HepG2 (cell line): Measurements from ENCODE around the gene CAPG. TPM values are rescaled to one million over a fixed set of nuclear protein-coding genes. Genes with fewer than 3 reads are reported as not detected.
A peak's percentile ranks its signal among the peaks of the same experiment; 100 is the strongest.

ENCODE experiments used
- ARNT ChIP-seq: fragments of 450-650 bp; IDR thresholded peaks from 2 replicates; pipeline ENCODE4 v1.6.1; 2017
- ETV5 ChIP-seq: IDR thresholded peaks from 2 replicates; pipeline ENCODE4 v1.6.1; 2018; ENCODE audit warnings: missing biosample characterization, missing genetic modification reagents, inconsistent platforms, borderline replicate concordance
- FOXC1 ChIP-seq: sonication (generic); formaldehyde crosslinking; IDR thresholded peaks from 2 replicates; pipeline ENCODE4 v1.8.0; 2022; ENCODE audit warnings: mild to moderate bottlenecking, missing genetic modification reagents, borderline replicate concordance
- MAZ ChIP-seq, 2 experiments: sonication (generic) in 1 of 2; formaldehyde crosslinking in 1 of 2; IDR thresholded peaks; 2 replicates each; pipeline versions ENCODE4 v1.5.0 to v1.6.1; 2012 to 2020; ENCODE audit warnings: low read depth in 2 of 2, mild to moderate bottlenecking in 2 of 2, borderline replicate concordance in 1 of 2, improper control_type of control experiment in 1 of 2, low read length in 1 of 2, missing genetic modification reagents in 1 of 2, moderate library complexity in 1 of 2
- NFIB ChIP-seq: sonication (generic); formaldehyde crosslinking; IDR thresholded peaks from 2 replicates; pipeline ENCODE4 v1.9.0; 2021; ENCODE audit warnings: missing genetic modification reagents, mild to moderate bottlenecking, borderline replicate concordance
- NR2F6 ChIP-seq, 2 experiments: IDR thresholded peaks; 2 replicates each; pipeline ENCODE4 v1.6.1; 2016; ENCODE audit warnings: antibody characterized with exemption in 1 of 2, mild to moderate bottlenecking in 1 of 2
- RAD21 ChIP-seq: fragments of 450-650 bp; formaldehyde crosslinking; IDR thresholded peaks from 2 replicates; pipeline ENCODE4 v1.5.0; 2020; ENCODE audit warnings: mild to moderate bottlenecking
- RXRB ChIP-seq: IDR thresholded peaks from 2 replicates; pipeline ENCODE4 v1.6.1; 2016; ENCODE audit warnings: borderline replicate concordance, missing genetic modification reagents, missing compliant biosample characterization
- TARDBP ChIP-seq: sonication (generic); formaldehyde crosslinking; IDR thresholded peaks from 2 replicates; pipeline ENCODE4 v1.8.0; 2022; ENCODE audit warnings: mild to moderate bottlenecking, missing genetic modification reagents
- TCF12 ChIP-seq, 2 experiments: fragments of 450-650 bp in 1 of 2; sonication (generic) in 1 of 2; formaldehyde crosslinking in 1 of 2; IDR thresholded peaks; 2 replicates each; pipeline versions ENCODE4 v1.6.1 to v1.8.0; 2017 to 2022; ENCODE audit warnings: antibody characterized with exemption in 1 of 2, mild to moderate bottlenecking in 1 of 2, missing genetic modification reagents in 1 of 2, moderate library complexity in 1 of 2
- ZFP36L1 ChIP-seq: sonication (generic); formaldehyde crosslinking; IDR thresholded peaks from 2 replicates; pipeline ENCODE4 v1.8.0; 2022; ENCODE audit warnings: mild to moderate bottlenecking, missing genetic modification reagents, moderate library complexity
- ZFYVE20 ChIP-seq: sonication (generic); formaldehyde crosslinking; IDR thresholded peaks from 2 replicates; pipeline ENCODE4 v1.8.0; 2023; ENCODE audit warnings: low read depth, mild to moderate bottlenecking, moderate library complexity, missing genetic modification reagents, borderline replicate concordance
- ZKSCAN1 ChIP-seq: fragments of 150-350 bp; IDR thresholded peaks from 2 replicates; pipeline ENCODE4 v1.6.1; 2014; ENCODE audit warnings: low read length
- ZNF20 ChIP-seq: sonication (generic); formaldehyde crosslinking; IDR thresholded peaks from 2 replicates; pipeline ENCODE4 v1.4.0; 2020; ENCODE audit warnings: mild to moderate bottlenecking, moderate library complexity, missing genetic modification reagents
- ZNF235 ChIP-seq: sonication (generic); formaldehyde crosslinking; IDR thresholded peaks from 2 replicates; pipeline ENCODE4 v1.8.1; 2023; ENCODE audit warnings: mild to moderate bottlenecking, missing genetic modification reagents, borderline replicate concordance
- ZNF7 ChIP-seq: IDR thresholded peaks from 2 replicates; pipeline ENCODE4 v1.6.1; 2016; ENCODE audit warnings: missing biosample characterization, missing genetic modification reagents
- ZSCAN22 ChIP-seq: sonication (generic); formaldehyde crosslinking; IDR thresholded peaks from 2 replicates; pipeline ENCODE4 v1.4.0; 2020; ENCODE audit warnings: mild to moderate bottlenecking, missing genetic modification reagents
- polyA plus RNA-seq, 8 experiments: library from polyadenylated mRNA; depleted of rRNA in 3 of 8; stranded (reverse) in 7 of 8; unstranded in 1 of 8; fragments of >200 nt; fragmentation: Illumina TruSeq in 4 of 8; extraction: Trizol in 4 of 8; gene quantifications; 2 replicates each; pipeline versions ENCODE4 v1.2.1 to v1.2.3, GENCODE V29; 2011 to 2016; ENCODE audit warnings: low read depth in 4 of 8, missing spikeins in 1 of 8, mixed read lengths in 1 of 8; ENCODE audit not compliant: insufficient read depth in 1 of 8
- total RNA-seq, 5 experiments: library from RNA; depleted of rRNA; stranded (reverse); fragments of >200 nt; fragmentation: Illumina TruSeq; extraction: Trizol; gene quantifications; 2 replicates each; pipeline ENCODE4 v1.2.3, GENCODE V29; 2016; ENCODE audit warnings: low read depth in 1 of 5
- TF ChIP-seq, protein P1 (sequence below): sonication (generic); formaldehyde crosslinking; IDR thresholded peaks from 2 replicates; pipeline ENCODE4 v1.4.0; 2020; ENCODE audit warnings: missing genetic modification reagents
- TF ChIP-seq, protein P2 (sequence below): sonication (generic); formaldehyde crosslinking; IDR thresholded peaks from 2 replicates; pipeline ENCODE4 v1.4.0; 2020; ENCODE audit warnings: mild to moderate bottlenecking, missing genetic modification reagents
- TF ChIP-seq, protein P3 (sequence below): sonication (generic); formaldehyde crosslinking; IDR thresholded peaks from 2 replicates; pipeline ENCODE4 v1.4.0; 2020; ENCODE audit warnings: missing genetic modification reagents, borderline replicate concordance
- TF ChIP-seq, protein P4 (sequence below): sonication (generic); formaldehyde crosslinking; conservative IDR thresholded peaks from 2 replicates; pipeline ENCODE4 v1.4.0; 2020; ENCODE audit warnings: missing genetic modification reagents

CAPG gene
- total and polyA plus RNA-seq, 2 of the 13 experiments (the other 11 are each of a cell fraction or from before 2014, with no cell fraction given): 12.7 to 18.2 TPM

DNA sequence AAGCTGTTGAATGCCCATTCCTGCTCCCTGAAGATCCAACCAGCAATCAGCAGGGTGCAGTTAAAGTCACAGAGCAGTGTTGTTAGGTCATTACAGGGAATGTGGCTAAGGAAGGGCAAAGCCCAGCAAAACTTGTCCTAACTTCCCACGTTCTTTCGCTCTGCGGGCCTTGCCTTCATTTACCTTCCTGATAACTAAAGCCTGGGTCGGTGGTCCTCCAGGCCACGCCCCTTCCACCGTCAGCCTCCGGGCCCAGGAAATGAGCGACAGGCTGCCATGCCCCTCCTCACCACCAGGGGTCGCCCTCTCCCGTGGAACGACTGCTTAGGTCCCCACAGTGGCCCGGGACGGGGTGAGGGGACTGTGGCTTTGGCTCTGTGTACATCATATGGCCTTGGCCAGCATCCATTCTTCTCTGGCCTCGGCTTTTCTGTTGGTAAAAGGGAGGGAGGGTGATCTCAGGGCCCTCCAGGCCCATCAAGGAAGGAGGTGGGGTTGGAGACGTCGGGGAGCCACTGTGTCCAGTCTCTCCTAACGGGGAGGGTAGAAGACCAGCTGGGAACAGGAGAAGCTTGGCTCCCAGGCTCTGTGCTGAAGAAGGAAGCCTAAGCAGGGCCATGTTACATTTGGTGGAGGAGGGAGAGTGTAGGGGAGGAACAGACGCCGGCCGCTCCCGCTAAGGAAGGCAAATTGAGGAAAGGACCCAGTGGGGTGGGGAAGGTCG is 10.5 kb upstream of the CAPG start (continued):
- peak; percentile 83 for TF ChIP-seq RXRB
- TF ChIP-seq ZNF7 (CRISPR knock-in tag): 0 out of 2 replicates have a peak, but pooled peaks have one; percentile 28
- peak; percentile 65 for TF ChIP-seq FOXC1 (CRISPR knock-in tag)
- no peak for TF ChIP-seq NFIB (CRISPR knock-in tag)
- no peak; the same call in 1 of the 2 replicates for TF ChIP-seq ZNF235 (CRISPR knock-in tag)
- no peak for TF ChIP-seq ARNT
- no peak for TF ChIP-seq ZKSCAN1
- no peak for TF ChIP-seq ZFYVE20 (CRISPR knock-in tag)
- TF ChIP-seq, protein P1, sequence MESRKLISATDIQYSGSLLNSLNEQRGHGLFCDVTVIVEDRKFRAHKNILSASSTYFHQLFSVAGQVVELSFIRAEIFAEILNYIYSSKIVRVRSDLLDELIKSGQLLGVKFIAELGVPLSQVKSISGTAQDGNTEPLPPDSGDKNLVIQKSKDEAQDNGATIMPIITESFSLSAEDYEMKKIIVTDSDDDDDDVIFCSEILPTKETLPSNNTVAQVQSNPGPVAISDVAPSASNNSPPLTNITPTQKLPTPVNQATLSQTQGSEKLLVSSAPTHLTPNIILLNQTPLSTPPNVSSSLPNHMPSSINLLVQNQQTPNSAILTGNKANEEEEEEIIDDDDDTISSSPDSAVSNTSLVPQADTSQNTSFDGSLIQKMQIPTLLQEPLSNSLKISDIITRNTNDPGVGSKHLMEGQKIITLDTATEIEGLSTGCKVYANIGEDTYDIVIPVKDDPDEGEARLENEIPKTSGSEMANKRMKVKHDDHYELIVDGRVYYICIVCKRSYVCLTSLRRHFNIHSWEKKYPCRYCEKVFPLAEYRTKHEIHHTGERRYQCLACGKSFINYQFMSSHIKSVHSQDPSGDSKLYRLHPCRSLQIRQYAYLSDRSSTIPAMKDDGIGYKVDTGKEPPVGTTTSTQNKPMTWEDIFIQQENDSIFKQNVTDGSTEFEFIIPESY (CRISPR knock-in tag): peak; percentile 68; the same call in 1 of the 2 replicates
- TF ChIP-seq, protein P2, sequence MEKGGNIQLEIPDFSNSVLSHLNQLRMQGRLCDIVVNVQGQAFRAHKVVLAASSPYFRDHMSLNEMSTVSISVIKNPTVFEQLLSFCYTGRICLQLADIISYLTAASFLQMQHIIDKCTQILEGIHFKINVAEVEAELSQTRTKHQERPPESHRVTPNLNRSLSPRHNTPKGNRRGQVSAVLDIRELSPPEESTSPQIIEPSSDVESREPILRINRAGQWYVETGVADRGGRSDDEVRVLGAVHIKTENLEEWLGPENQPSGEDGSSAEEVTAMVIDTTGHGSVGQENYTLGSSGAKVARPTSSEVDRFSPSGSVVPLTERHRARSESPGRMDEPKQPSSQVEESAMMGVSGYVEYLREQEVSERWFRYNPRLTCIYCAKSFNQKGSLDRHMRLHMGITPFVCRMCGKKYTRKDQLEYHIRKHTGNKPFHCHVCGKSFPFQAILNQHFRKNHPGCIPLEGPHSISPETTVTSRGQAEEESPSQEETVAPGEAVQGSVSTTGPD (CRISPR knock-in tag): 0 out of 2 replicates have a peak, but pooled peaks have one; percentile 63
- TF ChIP-seq RAD21: peak; percentile 100
- no peak for TF ChIP-seq ZNF20
- no peak for TF ChIP-seq ZSCAN22 (CRISPR knock-in tag)
- TF ChIP-seq TCF12 (IDR thresholded peaks at IDR 0.05): no peak
- TF ChIP-seq TCF12 (CRISPR knock-in tag; IDR thresholded peaks at IDR 0.05): peak; percentile 47
- no peak for TF ChIP-seq NR2F6 (IDR thresholded peaks at IDR 0.05)
- TF ChIP-seq NR2F6 (CRISPR knock-in tag; IDR thresholded peaks at IDR 0.05): peak; percentile 69; the same call in 1 of the 2 replicates
- peak; percentile 86 for TF ChIP-seq ETV5 (CRISPR knock-in tag)
- TF ChIP-seq, protein P3, sequence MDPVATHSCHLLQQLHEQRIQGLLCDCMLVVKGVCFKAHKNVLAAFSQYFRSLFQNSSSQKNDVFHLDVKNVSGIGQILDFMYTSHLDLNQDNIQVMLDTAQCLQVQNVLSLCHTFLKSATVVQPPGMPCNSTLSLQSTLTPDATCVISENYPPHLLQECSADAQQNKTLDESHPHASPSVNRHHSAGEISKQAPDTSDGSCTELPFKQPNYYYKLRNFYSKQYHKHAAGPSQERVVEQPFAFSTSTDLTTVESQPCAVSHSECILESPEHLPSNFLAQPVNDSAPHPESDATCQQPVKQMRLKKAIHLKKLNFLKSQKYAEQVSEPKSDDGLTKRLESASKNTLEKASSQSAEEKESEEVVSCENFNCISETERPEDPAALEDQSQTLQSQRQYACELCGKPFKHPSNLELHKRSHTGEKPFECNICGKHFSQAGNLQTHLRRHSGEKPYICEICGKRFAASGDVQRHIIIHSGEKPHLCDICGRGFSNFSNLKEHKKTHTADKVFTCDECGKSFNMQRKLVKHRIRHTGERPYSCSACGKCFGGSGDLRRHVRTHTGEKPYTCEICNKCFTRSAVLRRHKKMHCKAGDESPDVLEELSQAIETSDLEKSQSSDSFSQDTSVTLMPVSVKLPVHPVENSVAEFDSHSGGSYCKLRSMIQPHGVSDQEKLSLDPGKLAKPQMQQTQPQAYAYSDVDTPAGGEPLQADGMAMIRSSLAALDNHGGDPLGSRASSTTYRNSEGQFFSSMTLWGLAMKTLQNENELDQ (CRISPR knock-in tag): peak; percentile 73; the same call in 1 of the 2 replicates
- TF ChIP-seq MAZ (IDR thresholded peaks at IDR 0.05; ENCODE audit: borderline replicate concordance, low read depth, low read length): peak; percentile 36; the same call in 1 of the 2 replicates
- peak; percentile 70 for TF ChIP-seq MAZ (CRISPR knock-in tag; IDR thresholded peaks at IDR 0.05; ENCODE audit: low read depth)
- TF ChIP-seq TARDBP (CRISPR knock-in tag): peak; percentile 34; the same call in 1 of the 2 replicates
- TF ChIP-seq, protein P4, sequence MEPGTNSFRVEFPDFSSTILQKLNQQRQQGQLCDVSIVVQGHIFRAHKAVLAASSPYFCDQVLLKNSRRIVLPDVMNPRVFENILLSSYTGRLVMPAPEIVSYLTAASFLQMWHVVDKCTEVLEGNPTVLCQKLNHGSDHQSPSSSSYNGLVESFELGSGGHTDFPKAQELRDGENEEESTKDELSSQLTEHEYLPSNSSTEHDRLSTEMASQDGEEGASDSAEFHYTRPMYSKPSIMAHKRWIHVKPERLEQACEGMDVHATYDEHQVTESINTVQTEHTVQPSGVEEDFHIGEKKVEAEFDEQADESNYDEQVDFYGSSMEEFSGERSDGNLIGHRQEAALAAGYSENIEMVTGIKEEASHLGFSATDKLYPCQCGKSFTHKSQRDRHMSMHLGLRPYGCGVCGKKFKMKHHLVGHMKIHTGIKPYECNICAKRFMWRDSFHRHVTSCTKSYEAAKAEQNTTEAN (CRISPR knock-in tag): no peak
- TF ChIP-seq ZFP36L1 (CRISPR knock-in tag): no peak
